Germinal center (tissue), 1 donor: ENCODE data around the gene CEP89.
"Not testable (repeated sequence)": the region's sequence is repeated elsewhere in the genome, so short reads cannot be mapped to it uniquely, and the experiment has no call there.

Experiments
- DNase-seq: peaks from one replicate; pipeline ENCODE4 v3.0.0; 2012; ENCODE audit warnings: mixed read lengths, low spot score

Gene CEP89

DNA sequence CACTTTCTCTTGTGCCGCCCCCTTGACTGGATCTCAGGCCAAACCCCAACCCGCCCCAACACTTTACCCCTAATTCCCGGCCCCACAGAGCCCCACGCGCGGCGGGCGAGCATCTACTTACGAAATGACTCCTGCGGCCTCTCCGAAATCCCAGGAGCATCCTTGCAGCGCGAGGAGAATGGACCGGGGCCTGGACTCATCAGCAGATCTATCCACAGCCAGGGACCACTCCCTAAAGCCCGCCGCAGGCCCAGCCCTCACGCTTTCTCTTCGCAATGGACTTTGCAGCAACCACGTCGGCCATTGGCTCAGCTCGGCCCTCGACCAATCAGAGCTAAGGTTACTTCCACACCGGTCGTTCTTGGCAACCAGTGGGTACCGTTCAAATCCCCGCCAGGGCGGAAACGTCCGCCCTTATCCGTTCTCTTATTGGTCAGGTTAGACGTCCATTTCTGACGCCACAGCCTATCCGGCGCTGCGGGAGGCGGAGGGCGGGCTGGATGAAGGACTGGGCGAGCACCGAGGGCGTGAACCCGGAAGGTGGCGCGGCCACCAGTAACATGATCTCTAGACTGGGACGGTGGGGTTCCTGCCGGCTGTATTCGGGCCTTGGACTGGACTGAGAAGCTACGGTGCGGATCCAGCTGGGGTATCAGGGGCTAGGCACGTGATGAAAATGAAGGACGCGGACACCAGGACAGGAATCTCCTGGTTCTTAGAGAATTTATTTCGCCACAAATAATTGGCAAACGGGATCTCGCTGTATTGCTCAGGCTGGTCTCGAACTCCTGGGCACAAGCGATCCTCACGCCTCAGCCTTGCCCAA, at the start of gene CEP89, which contains the start of gene FAAP24:
Gene CEP89 (minus strand): TSS at position 244 of the 826 bp plus-strand sequence. CDS start 84 bp downstream, at position 160.
Gene FAAP24 (plus strand): TSS at position 528 of the 826 bp plus-strand sequence. CDS start 955 bp downstream, outside the sequence.
- peak; percentile 100 for DNase-seq

DNA sequence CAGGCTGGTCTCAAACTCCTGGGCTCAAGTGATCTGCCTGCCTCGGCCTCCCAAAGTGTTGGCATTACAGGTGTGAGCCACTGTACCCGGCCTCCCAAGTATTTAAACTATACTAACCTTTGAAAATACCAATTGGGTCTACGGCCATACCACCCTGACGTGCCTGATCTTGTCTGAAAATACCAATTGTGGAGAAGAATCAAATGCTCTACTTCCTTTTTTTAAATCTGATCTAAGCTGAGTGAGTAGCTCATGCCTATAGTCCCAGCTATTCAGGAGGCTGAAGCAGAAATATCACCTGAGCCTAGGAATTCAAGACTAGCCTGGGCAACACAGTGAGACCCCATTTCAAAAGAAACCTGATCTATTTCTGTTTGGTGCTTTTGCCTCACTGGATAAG, 39.1 kb upstream of the CEP89 start:
- not testable (repeated sequence) for DNase-seq

DNA sequence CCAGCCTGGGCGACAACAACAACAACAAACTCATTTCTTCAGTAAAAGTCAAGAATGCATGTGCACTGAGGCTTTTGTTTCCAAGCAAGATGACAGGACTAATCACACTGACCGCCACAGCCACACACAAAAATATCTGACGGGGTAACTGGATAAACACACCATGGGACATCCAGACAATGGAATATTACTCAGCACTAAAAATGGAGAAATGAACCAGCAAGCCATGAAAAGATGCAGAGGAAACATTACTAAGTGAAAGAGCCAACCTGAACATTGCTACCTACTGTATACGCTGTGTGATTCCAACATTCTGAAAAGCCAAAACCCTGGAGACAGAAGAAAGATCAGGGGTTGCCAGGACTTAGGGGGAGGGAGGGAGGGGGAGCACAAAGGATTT, 37.0 kb upstream of the CEP89 start:
- DNase-seq: no peak

DNA sequence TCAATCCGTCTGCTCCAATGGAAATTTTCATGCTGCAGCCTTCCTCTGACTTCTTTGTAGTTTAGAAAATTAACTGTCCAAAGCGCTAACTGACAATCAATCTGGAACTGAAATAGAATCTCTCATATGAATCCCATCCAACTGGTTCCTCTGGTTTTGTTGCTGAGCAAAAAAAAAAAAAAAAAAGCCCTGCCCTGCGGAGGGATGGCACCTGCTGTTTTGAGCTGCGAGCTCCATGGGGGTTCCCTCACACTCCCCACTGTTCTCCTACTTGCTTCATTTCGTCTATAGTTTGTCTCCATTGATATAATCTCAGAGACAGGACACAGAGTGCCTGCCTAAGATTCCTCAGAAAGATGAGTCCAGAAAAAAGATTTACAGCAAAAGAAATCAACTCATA, 33.7 kb upstream of the CEP89 start:
- DNase-seq: no peak

DNA sequence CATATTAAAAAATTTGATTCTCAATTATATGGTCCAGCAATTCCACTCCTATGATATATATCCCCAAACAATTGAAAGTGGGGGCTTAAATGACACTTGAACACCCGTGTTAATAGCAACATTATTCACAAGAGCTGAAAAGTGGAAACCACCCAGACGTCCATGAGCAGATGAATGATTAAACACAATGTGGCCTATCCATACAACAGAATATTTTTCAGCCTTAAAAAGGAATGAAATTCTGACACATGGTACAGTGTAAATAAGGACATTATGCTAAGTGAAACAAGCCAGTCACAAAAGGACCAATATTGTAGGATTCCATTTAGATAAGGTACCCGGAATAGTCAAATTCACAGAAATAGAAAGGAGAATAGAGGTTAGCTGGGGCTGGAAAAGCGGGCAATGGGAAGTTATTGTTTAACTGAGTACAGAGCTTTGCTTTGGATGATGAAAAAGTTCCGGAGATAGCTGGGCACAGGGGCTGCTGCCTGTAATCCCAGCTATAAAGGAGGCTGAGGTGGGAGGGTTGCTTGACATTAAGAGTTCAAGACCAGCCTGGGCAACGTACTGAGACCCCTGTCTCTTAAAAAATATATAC, 31.8 kb upstream of the CEP89 start:
- DNase-seq: not testable (repeated sequence)

DNA sequence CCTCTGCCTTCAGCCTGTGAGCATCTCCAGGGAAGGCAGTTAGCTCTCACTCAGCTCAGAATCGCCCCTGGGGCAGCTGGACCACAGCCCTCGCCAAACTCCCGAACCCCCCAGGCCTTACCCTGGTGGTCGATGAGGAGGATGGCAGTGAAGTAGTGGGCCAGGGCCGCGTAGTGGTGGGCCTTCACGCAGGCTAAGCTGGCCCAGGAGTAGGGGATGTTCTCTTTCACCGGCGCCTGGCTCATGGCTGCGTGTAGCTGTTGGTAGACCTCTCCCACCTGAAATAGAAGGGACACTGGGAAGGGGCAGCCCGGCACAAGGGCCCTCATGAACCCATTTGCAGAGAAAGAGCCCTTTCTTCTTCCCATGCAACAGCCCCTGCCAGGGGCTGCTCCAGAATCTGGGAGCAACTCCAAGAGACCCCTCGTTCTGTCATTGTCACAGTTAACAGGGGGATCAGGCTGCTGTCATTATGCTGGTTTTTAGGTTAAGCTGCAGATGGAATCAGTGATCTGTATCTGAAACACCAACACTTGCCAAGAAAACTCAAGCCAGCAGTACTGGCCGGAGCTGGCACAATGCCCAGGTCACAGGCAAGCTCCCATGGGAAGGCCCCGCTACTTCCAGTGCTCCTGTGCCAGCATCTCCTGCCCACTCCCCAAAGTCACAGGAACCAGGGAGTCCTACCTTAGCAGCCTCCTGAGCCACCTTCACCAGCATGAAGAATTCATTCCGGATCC, 30.5 kb upstream of the CEP89 start:
- DNase-seq: not testable (repeated sequence)

DNA sequence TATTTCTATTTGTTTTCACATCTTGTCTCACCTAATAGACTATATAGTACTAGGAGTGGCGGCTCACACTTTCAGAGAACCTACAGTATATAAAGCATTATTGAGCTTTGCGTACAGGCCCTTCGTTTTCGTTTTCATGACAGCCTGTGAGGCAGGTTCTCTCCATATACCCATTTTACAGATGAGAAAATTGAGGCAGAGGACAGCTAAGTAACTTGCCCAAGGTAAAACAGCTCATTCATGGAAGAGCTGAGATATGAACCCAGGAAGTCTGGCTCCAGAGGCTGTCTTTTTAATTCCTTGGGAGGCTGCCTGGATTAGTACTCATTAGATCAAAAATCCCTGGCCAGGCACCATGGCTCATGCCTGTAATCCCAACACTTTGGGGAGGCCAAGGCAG, 29.2 kb upstream of the CEP89 start:
- DNase-seq: no peak

DNA sequence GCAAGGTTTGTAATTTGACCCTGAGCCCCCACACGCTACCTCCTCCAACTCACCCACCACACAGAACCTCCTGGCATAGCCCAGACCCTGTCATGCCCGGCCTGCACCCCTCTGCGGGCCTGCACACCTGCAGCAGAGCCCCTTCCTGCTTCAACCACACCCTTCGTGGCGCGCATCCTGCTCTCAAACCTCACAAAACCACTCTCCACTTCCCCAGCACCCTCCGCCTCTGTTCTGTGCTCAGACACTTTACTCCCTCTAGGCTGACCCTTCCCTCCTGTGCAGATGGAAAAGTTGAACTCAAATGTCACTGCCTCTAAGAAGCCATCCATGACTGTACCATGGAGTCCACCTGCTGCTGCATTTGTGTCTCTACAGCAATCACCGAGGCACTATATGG, 28.8 kb upstream of the CEP89 start:
- no peak for DNase-seq

DNA sequence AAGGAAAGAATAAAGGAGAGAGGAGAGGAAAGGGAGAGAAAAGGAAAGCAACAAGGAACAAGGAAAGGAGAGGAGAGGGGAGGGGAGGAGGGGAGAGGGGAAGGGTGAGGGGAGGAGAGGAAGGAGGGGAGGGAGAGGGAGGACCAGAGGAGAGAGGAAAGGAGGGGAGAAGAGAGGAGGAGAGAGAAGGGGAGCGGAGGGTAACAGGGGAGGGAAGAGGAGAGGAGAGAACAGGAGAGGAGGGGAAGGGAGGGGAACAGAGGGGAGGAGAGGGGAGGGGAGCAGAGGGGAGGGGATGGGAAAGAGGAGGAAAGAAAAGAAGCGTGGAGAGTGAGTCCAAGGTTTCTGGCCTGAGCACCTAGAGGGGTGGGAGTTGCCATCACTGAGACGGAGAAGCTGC, 27.0 kb upstream of the CEP89 start:
- no peak for DNase-seq

DNA sequence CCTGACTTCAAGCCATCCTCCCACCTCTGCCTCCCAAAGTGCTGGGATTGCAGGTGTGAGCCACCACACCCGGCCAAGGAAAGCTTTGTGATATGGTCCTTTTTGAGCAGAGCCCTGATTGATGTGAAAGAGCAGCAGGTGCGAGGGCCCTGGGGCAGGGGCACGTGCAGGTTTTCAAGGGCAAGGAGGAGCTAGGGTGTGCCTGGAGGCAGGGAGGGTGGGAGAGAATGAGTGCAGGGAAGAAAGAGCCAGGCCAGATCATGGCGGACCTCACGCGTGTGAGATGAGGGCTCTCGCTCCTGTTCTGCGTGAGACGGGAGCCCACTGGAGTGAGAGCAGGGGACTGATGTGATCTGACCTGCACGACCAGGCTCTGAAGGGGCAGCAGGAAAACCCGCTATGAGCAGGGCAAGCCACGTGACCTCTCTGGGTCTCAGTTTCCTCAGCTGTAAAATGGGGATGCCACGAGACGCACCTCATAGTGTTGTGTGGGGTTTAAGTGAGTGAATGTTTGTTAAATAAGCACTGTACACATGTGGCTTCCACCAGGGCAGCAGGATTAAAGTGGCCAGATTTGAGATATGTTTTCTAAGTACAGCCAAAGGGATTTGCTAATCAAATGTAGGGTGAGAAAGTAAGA, 26.1 kb upstream of the CEP89 start:
- DNase-seq: no peak

DNA sequence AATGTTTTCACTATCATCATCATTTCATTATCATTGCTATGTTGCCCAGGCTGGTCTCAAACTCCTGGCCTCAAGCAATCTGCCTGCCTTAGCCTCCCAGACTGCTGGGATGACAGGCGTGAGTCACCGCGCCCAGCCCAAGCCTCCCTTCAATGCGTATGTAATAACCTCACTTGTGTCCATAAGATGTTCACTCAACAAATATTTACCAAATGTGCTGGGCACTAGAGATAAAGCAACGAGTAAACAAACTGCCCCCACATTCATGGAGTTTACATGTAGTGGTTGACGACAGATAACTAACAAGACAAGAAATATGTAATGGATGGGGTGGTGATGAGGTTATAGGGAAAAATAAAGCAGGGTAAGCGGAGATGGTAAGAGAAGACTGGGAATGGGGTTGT, 25.3 kb upstream of the CEP89 start:
- not testable (repeated sequence) for DNase-seq

DNA sequence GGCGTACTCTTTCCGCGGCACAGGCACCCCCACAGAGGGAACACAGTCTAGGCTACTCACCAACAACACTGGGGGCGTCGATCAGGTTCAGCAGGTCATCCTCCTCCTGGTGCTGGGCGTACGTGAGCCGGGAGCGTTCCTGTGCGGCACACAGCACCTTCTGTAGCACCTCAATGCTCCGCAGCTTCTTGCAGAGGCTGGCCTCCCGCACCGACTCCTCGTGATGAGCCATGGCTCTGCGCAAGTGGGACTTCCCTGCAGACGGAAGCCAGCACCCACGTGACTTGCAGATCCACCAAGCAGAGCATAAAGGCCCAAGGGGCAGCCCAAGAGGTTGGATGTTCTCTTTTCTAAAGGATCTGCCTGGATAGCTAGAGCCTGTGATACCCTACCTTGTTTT, 24.2 kb upstream of the CEP89 start:
- not testable (repeated sequence) for DNase-seq

DNA sequence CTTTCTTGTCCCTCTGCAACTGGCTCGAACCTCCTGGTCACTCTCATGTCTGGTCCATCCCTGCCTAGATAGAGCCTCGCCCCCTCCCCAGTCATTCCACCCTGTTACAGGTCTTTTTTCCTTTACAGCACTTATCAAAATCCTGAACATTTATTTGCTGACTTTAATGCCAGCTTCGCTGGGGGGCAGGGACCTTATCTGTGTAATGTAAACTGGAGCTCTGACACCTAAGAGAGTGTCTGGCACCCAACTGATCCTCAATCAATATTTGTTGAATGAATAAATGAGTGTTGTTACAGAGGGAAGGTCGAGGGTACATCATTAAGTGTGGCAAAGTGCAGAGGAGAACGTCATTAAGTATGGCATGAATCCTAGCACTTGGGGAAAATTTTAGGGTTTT, 17.0 kb upstream of the CEP89 start:
- no peak for DNase-seq

DNA sequence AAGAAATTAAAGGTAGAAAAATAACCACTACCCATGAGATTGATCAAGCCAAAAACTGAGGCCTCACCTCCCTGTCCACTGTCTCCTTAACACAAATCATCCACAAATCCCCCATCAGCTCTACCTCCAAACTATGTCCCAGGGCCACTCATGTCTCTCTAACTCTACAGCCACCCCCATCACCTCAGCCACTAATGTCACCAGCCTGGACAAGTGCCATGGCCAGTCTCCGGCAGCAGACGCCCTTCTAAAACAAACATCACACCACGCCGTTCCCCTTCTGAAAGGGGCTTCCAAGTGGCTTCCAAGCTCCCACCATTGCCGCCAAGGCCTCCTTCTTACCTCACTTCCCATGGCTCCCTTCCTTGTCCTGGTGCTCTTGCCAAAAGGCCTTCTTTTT, 16.5 kb upstream of the CEP89 start:
- DNase-seq: not testable (repeated sequence)

DNA sequence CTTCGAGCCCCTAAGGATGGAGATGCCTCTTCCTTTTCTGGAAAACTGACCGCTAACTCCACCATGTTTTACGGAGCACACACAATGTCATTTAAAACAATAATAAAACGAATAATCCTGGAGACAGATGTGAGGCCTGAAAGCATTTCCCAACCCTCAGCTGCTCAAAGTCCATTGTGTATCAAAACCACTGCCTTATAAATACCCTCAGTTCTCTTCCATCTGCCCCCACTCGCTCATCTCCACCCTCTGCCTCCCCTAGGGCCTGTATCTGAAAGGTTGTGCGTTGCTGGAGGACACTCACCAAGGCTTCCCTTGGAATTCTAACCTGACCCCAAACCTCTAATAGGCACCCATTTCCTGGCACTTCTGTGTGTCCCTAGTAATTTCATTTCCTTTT, 10.7 kb upstream of the CEP89 start:
- DNase-seq: not testable (repeated sequence)

DNA sequence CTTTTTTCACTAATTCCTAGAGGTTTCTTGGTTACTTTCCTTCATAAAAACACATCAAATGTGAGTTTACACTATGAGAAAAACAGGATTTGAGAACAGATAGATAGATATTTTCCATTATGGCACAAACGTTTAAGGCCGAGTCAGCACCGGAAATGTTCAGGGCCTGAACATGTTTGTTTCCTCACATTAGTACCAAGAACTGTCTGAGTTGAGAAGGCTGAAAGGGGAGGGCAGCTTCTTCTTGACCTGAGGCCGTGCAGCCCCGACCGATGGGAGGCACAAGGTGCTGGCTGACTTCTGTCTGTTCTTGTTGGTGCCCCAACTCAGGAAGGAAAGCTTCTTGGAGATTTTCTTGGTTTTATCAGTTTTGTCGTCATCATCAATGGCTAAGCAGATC, 8.0 kb upstream of the CEP89 start:
- not testable (repeated sequence) for DNase-seq

DNA sequence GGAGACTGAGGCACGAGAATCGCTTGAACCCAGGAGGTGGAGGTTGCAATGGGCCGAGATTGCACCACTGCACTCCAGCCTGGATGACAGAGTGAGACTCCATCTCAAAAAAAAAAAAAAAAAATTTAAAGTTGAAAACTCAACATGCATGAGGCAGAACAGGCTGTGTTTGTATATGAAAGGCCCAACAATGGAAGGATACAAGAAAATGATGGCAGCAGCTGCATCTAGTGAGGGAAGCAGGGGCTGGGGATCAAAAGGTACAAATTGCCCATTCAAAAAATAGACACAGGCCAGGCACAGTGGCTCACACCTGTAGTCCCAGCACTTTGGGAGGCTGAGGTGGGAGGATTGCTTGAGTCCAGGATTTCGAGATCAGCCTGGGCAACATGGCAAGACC, 6.1 kb upstream of the CEP89 start:
- DNase-seq: not testable (repeated sequence)

DNA sequence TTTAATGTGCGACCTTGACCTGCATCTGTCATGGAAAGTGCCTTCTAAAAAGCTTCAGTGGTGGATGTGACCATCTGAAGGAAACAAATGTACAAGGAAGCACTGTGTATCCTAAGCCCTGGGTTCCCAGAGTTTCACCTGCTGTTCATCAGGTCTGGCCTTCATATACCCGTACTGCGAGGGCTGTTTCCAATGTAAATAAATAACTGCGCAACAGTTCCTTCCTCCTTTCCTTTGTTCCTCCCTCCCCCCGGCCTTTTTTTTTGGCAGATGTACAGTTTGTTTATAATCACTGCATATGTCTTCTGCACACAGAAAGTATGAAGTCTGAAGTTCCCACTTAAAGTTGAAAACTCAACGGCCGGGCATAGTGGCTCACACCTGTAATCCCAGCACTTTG, 5.5 kb upstream of the CEP89 start:
- DNase-seq: no peak

DNA sequence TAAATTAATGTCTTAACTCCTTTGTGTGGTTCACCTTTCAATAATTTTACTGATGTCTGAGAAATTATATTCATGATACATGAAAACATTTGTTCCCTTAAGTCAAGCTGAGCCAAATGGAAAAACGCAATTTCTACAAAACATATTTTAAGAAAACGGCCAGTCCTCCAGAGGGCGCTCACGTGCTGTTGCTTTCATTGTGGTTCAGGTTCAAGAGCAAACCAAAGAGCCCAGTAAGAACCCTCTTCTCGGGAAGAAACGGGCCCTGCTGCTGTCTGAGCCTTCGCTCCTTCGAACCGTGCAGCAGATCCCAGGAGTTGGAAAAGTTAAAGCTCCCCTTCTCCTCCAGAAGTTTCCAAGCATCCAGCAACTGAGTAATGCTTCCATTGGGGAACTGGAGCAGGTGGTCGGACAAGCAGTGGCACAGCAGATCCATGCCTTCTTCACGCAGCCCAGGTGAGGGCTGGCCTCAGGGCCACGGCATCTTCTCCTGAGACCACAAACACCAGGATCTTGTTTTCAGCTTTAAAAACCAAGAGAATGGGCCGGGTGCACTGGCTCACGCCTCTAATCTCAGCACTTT, 4.6 kb upstream of the CEP89 start:
- DNase-seq: peak; percentile 55

DNA sequence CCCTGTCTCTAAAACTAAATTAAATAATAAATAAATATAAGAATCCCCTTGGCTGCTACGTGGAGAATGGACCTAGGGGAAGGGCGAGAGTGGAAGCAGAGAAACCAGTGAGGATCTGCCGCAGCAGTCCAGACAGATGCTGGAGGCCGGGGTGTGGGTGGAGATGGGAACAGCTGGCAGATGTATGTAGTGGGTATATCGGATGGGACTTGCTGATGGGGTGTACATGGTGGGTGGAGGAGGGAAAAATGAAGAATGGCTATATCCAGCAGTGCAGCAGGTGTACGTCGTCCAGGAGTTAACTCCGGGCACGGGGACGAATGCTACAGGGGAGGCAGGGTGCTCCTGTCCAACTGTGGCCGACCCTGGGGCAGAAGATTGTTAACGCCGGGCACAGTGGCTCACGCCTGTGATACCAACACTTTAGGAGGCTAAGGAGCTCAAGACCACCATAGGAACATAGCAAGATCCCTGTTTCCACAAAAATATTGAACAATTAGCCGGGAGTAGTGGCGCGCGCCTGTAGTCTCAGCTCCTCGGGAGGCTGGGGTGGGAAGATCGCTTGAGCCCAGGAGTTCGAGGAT, 654 bp downstream of the CEP89 start:
- DNase-seq: no peak

DNA sequence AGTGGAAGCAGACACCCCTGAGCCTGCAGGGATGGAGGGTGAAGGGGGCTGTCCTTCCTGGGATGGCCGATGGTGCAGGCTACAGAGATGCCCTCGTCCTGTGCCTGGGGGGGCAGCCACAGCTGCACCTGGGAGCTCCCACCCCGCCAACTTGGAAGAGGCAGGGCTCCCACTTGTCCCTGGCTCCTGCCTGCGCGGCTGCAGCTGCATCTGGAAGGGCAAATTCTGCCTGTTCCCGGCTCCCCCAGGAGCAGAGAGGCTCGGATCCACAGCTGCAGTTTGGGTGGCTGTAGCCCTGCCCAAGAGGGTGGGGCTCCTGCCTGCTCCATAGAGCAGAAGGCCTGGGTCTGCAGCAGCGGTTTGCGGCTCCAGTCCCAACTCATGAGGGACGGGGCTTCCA, 2.2 kb downstream of the CEP89 start:
- no peak for DNase-seq

DNA sequence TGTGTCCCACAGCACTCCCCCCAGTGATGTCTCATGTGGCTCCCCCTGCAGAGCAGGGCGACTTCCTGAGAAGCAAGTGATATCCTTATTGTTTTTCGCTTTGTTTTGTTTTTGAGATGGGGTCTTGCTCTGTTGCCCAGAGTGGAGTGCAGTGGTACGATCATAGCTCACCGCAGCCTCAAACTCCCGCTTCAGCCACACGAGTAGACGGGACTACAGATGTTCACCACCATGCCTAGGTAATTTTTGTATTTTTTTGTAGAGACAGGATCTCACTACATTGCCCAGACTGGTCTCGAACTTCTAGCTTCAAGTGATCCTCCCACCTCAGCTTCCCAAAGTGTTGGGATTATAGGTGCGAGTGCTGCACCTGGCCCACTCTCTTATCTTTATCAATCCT, 5.0 kb downstream of the CEP89 start:
- DNase-seq: no peak
